Hepatocyte (in vitro differentiated cells): ENCODE measurements around the gene PRDM1. TPM values are rescaled to one million over a fixed set of nuclear protein-coding genes. Genes with fewer than 3 reads are reported as not detected.

Experiments
- DNase-seq: peaks from one replicate; pipeline ENCODE4 v3.0.0-alpha.2; 2016; ENCODE audit warnings: low spot score
- H2AFZ ChIP-seq: fragments of 200-600 bp; sonication (generic); 2 replicates; pipeline ENCODE4 v1.6.0; 2016; ENCODE audit warnings: antibody characterized with exemption, mild to moderate bottlenecking
- H3K27ac ChIP-seq: fragments of 200-600 bp; sonication (generic); 2 replicates; pipeline ENCODE4 v1.5.1; 2016; ENCODE audit warnings: mild to moderate bottlenecking
- H3K27me3 ChIP-seq: fragments of 200-600 bp; sonication (generic); 2 replicates; pipeline ENCODE4 v1.6.1; 2016
- H3K36me3 ChIP-seq: fragments of 200-600 bp; sonication (generic); replicated peaks from 2 replicates; pipeline ENCODE4 v1.5.1; 2016; ENCODE audit warnings: low read depth; ENCODE audit not compliant: insufficient read depth
- H3K4me1 ChIP-seq: fragments of 200-600 bp; sonication (generic); 2 replicates; pipeline ENCODE4 v1.5.1; 2016; ENCODE audit warnings: mild to moderate bottlenecking, moderate library complexity; ENCODE audit not compliant: insufficient read depth
- H3K4me2 ChIP-seq: fragments of 200-600 bp; sonication (generic); 2 replicates; pipeline ENCODE4 v1.6.0; 2016
- H3K4me3 ChIP-seq: fragments of 200-600 bp; sonication (generic); 2 replicates; pipeline ENCODE4 v1.5.1; 2016; ENCODE audit warnings: mild to moderate bottlenecking
- H3K79me2 ChIP-seq: fragments of 200-600 bp; sonication (generic); 2 replicates; pipeline ENCODE4 v1.6.0; 2017; ENCODE audit warnings: mild to moderate bottlenecking
- H3K9me2 ChIP-seq: fragments of 200-600 bp; sonication (generic); replicated peaks from 2 replicates; pipeline ENCODE4 v1.6.0; 2017; ENCODE audit warnings: mild to moderate bottlenecking; ENCODE audit not compliant: insufficient read depth
- H3K9me3 ChIP-seq: fragments of 200-600 bp; sonication (generic); 2 replicates; pipeline ENCODE4 v1.5.1; 2016; ENCODE audit warnings: low read depth, mild to moderate bottlenecking
- H4K20me1 ChIP-seq: fragments of 200-600 bp; sonication (generic); 2 replicates; pipeline ENCODE4 v1.6.0; 2016; ENCODE audit warnings: mild to moderate bottlenecking; ENCODE audit not compliant: insufficient read depth, poor library complexity, severe bottlenecking
- EZH2 ChIP-seq: fragments of 200-600 bp; sonication (generic); IDR thresholded peaks from 2 replicates; pipeline ENCODE4 v1.6.1; 2016; ENCODE audit warnings: antibody characterized with exemption, mild to moderate bottlenecking, borderline replicate concordance
- EZH2phosphoT487 ChIP-seq: fragments of 200-600 bp; sonication (generic); IDR thresholded peaks from one replicate; pipeline ENCODE4 v1.6.1; 2018; ENCODE audit warnings: antibody characterized with exemption, mild to moderate bottlenecking, low read depth, moderate library complexity; ENCODE audit not compliant: unreplicated experiment, severe bottlenecking
- WGBS: methylation state at CpG from one replicate; pipeline ENCODE4 v1.1.6; 2016; ENCODE audit warnings: low lambda C conversion rate; ENCODE audit errors: missing lambda C conversion rate; 5-methylcytosine and 5-hydroxymethylcytosine counted together
- polyA plus RNA-seq: library from polyadenylated mRNA; unstranded; fragments of >200 nt; fragmentation: Nextera tagmentation; extraction: Ambion mirVana; gene quantifications from 2 replicates; pipeline ENCODE4 v1.2.1, GENCODE V29; 2016
- total RNA-seq: library from RNA; depleted of rRNA; stranded (reverse); fragments of >200 nt; gene quantifications from 2 replicates; pipeline ENCODE4 v1.2.3, GENCODE V29; 2014
- TF ChIP-seq, protein P1 (sequence below): fragments of 200-600 bp; sonication (generic); IDR thresholded peaks from 2 replicates; pipeline ENCODE4 v1.5.1; 2016; ENCODE audit warnings: antibody characterized with exemption, mild to moderate bottlenecking; ENCODE audit not compliant: poor library complexity

Gene PRDM1
- total and polyA plus RNA-seq, 2 experiments from 2014 or later: 18.0 to 19.3 TPM

- H2AFZ ChIP-seq: no peak overlapping the region
- no peaks in the 10 kb centered on the region for H4K20me1 ChIP-seq
- H3K9me2 ChIP-seq: no peaks in the 10 kb centered on the region
- no peak overlapping the region for H3K4me3 ChIP-seq
- TF ChIP-seq EZH2 (no peak), EZH2phosphoT487 (no peak)
- TF ChIP-seq, protein P1, sequence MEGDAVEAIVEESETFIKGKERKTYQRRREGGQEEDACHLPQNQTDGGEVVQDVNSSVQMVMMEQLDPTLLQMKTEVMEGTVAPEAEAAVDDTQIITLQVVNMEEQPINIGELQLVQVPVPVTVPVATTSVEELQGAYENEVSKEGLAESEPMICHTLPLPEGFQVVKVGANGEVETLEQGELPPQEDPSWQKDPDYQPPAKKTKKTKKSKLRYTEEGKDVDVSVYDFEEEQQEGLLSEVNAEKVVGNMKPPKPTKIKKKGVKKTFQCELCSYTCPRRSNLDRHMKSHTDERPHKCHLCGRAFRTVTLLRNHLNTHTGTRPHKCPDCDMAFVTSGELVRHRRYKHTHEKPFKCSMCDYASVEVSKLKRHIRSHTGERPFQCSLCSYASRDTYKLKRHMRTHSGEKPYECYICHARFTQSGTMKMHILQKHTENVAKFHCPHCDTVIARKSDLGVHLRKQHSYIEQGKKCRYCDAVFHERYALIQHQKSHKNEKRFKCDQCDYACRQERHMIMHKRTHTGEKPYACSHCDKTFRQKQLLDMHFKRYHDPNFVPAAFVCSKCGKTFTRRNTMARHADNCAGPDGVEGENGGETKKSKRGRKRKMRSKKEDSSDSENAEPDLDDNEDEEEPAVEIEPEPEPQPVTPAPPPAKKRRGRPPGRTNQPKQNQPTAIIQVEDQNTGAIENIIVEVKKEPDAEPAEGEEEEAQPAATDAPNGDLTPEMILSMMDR: no peak
- 49% methylated on average over 3 of the region's 3 CpGs for WGBS
- H3K4me2 ChIP-seq: peak overlapping the region; percentile 73
- H3K9me3 ChIP-seq: no peaks in the 10 kb centered on the region
- H3K79me2 ChIP-seq: peaks cover 25% of the 10 kb centered on the region
- DNase-seq: no peak
- H3K36me3 ChIP-seq: no peaks in the 10 kb centered on the region
- H3K4me1 ChIP-seq: peaks cover 14% of the 10 kb centered on the region
- peak overlapping the region; percentile 62 for H3K27ac ChIP-seq
- no peaks in the 10 kb centered on the region for H3K27me3 ChIP-seq
Observed at GRCh38 chr6:106053484-106054205, 32.5 kb upstream of the PRDM1 start.

- WGBS: 48% methylated on average over 4 of the region's 4 CpGs
- H3K36me3 ChIP-seq: no peaks in the 10 kb centered on the region
Observed at GRCh38 chr6:106055489-106055888, 30.6 kb upstream of the PRDM1 start.

GRCh38 chr6:106056060-106056745 is 29.9 kb upstream of the PRDM1 start:
- no peaks in the 10 kb centered on the region for H3K9me2 ChIP-seq
- no peak overlapping the region for H2AFZ ChIP-seq
- TF ChIP-seq, protein P1: no peak
- TF ChIP-seq EZH2phosphoT487 (no peak), EZH2 (no peak)
- no peak overlapping the region for H3K4me3 ChIP-seq
- peaks cover 14% of the 10 kb centered on the region for H3K4me1 ChIP-seq
- peak overlapping the region; percentile 73 for H3K4me2 ChIP-seq
- no peak for DNase-seq
- H3K79me2 ChIP-seq: peaks cover 36% of the 10 kb centered on the region
- H3K27ac ChIP-seq: peak overlapping the region; percentile 38
- no peaks in the 10 kb centered on the region for H3K36me3 ChIP-seq
- H3K27me3 ChIP-seq: peaks cover 4% of the 10 kb centered on the region
- WGBS: 34% methylated on average over 5 of the region's 5 CpGs
- no peaks in the 10 kb centered on the region for H3K9me3 ChIP-seq
- no peaks in the 10 kb centered on the region for H4K20me1 ChIP-seq

More at GRCh38 chr6:106055489-106055888, 30.6 kb upstream of the PRDM1 start:
- H3K9me2 ChIP-seq: no peaks in the 10 kb centered on the region
- TF ChIP-seq, protein P1: no peak
- no peak for TF ChIP-seq EZH2phosphoT487
- no peak for TF ChIP-seq EZH2
- peak; percentile 17 for DNase-seq
- no peaks in the 10 kb centered on the region for H4K20me1 ChIP-seq
- peak overlapping the region; percentile 73 for H3K4me2 ChIP-seq
- peaks cover 4% of the 10 kb centered on the region for H3K27me3 ChIP-seq
- peaks cover 35% of the 10 kb centered on the region for H3K79me2 ChIP-seq
- H3K9me3 ChIP-seq: no peaks in the 10 kb centered on the region
- H2AFZ ChIP-seq: no peak overlapping the region
- peak overlapping the region; percentile 62 for H3K27ac ChIP-seq
- no peak overlapping the region for H3K4me3 ChIP-seq
- H3K4me1 ChIP-seq: peaks cover 14% of the 10 kb centered on the region
